Body of pancreas (tissue), 4 donors: ENCODE data around the gene PDE3A. TPM values are rescaled to one million over a fixed set of nuclear protein-coding genes. Genes with fewer than 3 reads are reported as not detected.

Source experiments
- ATAC-seq: fragments of 150-250 bp; one replicate; pipeline ENCODE4 v1.9.1; 2016
- DNase-seq, 4 donors: peaks; one replicate each; pipeline ENCODE4 v3.0.0-alpha.2; 2019
- H3K27ac ChIP-seq, 4 donors: fragments of 200-600 bp; sonication (generic); 1 replicate in 3 of 4; 2 replicates in 1 of 4; pipeline versions ENCODE4 v1.5.1 to v1.6.1; 2016 to 2019; ENCODE audit warnings: mild to moderate bottlenecking in 1 of 4, mixed read lengths in 1 of 4, moderate library complexity in 1 of 4
- H3K27me3 ChIP-seq, 2 donors: fragments of 200-600 bp; sonication (generic); one replicate each; pipeline ENCODE4 v1.6.0; 2016; ENCODE audit warnings: mild to moderate bottlenecking in 1 of 2
- H3K36me3 ChIP-seq, 2 donors: fragments of 200-600 bp; sonication (generic); replicated peaks in 1 of 2; 2 replicates each; pipeline ENCODE4 v1.5.1; 2016; ENCODE audit warnings: low read depth in 2 of 2; ENCODE audit not compliant: insufficient read depth in 1 of 2
- H3K4me1 ChIP-seq: fragments of 200-600 bp; sonication (generic); one replicate; pipeline ENCODE4 v1.6.0; 2016
- H3K4me3 ChIP-seq, 2 donors: fragments of 200-600 bp; sonication (generic); 1 replicate in 1 of 2; 2 replicates in 1 of 2; pipeline ENCODE4 v1.5.1; 2016 to 2019
- H3K9me3 ChIP-seq, 3 donors: fragments of 200-600 bp; sonication (generic); 1 replicate in 2 of 3; 2 replicates in 1 of 3; pipeline ENCODE4 v1.5.1; 2016
- POLR2A ChIP-seq, 3 donors: fragments of 450-650 bp; IDR thresholded peaks; one replicate each; pipeline ENCODE4 v1.6.1; 2016; ENCODE audit warnings: antibody characterized with exemption in 3 of 3, mild to moderate bottlenecking in 2 of 3
- WGBS, 2 donors: methylation state at CpG; one replicate each; pipeline ENCODE4 v1.1.5; 2017; 5-methylcytosine and 5-hydroxymethylcytosine counted together
- intact Hi-C: fragments of 100-400 bp; cut with DNase I; formaldehyde crosslinking; loops from one replicate; pipeline ENCODE4 v1.15.1; 2023
- total RNA-seq, 2 donors: library from RNA; depleted of rRNA; stranded (reverse); fragments of >200 nt; gene quantifications; one replicate each; pipeline ENCODE4 v1.1.0, GENCODE V29; 2016
- TF ChIP-seq, protein P1 (sequence below), 7 experiments: fragments of 450-650 bp in 4 of 7; fragments of 200-600 bp in 3 of 7; sonication (generic) in 3 of 7; IDR thresholded peaks; one replicate each; pipeline ENCODE4 v1.5.1; 2016 to 2019; ENCODE audit warnings: antibody characterized with exemption in 7 of 7

PDE3A gene
- total RNA-seq, 2 donors from 2014 or later: 20.5 to 28.3 TPM

- Histone ChIP-seq H3K9me3 (no peaks in the 10 kb centered on the region), H3K27ac (no peak overlapping the region), H3K4me1 (no peaks in the 10 kb centered on the region), H3K4me3 (no peak overlapping the region), H3K36me3 (no peaks in the 10 kb centered on the region), H3K27me3 (no peaks in the 10 kb centered on the region)
- no peak for DNase-seq
- intact Hi-C loops: no loop called here
- no peak for ATAC-seq
- WGBS, 2 donors: 57% methylated on average over 2 of the region's 2 CpGs
- TF ChIP-seq POLR2A (IDR thresholded peaks at IDR 0.05): no peak
- TF ChIP-seq, protein P1, sequence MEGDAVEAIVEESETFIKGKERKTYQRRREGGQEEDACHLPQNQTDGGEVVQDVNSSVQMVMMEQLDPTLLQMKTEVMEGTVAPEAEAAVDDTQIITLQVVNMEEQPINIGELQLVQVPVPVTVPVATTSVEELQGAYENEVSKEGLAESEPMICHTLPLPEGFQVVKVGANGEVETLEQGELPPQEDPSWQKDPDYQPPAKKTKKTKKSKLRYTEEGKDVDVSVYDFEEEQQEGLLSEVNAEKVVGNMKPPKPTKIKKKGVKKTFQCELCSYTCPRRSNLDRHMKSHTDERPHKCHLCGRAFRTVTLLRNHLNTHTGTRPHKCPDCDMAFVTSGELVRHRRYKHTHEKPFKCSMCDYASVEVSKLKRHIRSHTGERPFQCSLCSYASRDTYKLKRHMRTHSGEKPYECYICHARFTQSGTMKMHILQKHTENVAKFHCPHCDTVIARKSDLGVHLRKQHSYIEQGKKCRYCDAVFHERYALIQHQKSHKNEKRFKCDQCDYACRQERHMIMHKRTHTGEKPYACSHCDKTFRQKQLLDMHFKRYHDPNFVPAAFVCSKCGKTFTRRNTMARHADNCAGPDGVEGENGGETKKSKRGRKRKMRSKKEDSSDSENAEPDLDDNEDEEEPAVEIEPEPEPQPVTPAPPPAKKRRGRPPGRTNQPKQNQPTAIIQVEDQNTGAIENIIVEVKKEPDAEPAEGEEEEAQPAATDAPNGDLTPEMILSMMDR (IDR thresholded peaks at IDR 0.05): no peak
These were observed 114.2 kb downstream of the PDE3A start for GRCh38 chr12:20482491-20483054.

- H3K36me3 ChIP-seq: no peaks in the 10 kb centered on the region
- H3K9me3 ChIP-seq: no peaks in the 10 kb centered on the region
- H3K4me3 ChIP-seq: no peak overlapping the region
- no peaks in the 10 kb centered on the region for H3K4me1 ChIP-seq
- ATAC-seq (no peak), DNase-seq (no peak)
- TF ChIP-seq, protein P1 (IDR thresholded peaks at IDR 0.05): no peak
- TF ChIP-seq POLR2A (IDR thresholded peaks at IDR 0.05): no peak
- intact Hi-C loops: no loop called here
- no peaks in the 10 kb centered on the region for H3K27me3 ChIP-seq
- WGBS, 2 donors: 56 to 58% methylated on average over 1 of the region's 1 CpG
- no peak overlapping the region for H3K27ac ChIP-seq
These were observed 115.4 kb downstream of the PDE3A start for GRCh38 chr12:20483776-20484175.

DNA sequence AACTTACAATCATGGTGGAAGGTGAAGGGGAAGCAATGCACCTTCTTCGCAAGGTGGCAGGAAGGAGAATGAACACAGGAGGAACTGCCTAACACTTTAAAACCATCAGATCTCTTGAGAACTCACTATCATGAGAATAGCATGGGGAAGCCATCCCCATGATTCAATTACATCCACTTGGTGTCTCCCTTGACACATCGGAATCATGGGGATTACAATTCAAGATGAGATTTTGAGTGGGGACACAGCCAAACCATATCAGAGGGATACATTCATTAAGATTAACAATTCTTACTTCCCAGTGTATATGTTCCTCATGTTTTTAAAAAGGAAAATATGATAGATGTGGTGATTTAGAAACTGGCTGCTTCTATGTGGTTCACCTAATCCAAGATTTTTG is 117.9 kb downstream of the PDE3A start:
- Histone ChIP-seq H3K4me3 (no peak overlapping the region), H3K36me3 (no peaks in the 10 kb centered on the region), H3K9me3 (no peaks in the 10 kb centered on the region), H3K4me1 (no peaks in the 10 kb centered on the region), H3K27me3 (no peaks in the 10 kb centered on the region), H3K27ac (peak overlapping the region in 1 of 4 donors; percentile 16)
- 87 to 92% methylated on average over 2 of the region's 2 CpGs for WGBS, 2 donors
- TF ChIP-seq, protein P1 (IDR thresholded peaks at IDR 0.05): no peak
- no peak for TF ChIP-seq POLR2A (IDR thresholded peaks at IDR 0.05)
- no peak for ATAC-seq
- DNase-seq: no peak
- intact Hi-C loops: no loop called here

DNA sequence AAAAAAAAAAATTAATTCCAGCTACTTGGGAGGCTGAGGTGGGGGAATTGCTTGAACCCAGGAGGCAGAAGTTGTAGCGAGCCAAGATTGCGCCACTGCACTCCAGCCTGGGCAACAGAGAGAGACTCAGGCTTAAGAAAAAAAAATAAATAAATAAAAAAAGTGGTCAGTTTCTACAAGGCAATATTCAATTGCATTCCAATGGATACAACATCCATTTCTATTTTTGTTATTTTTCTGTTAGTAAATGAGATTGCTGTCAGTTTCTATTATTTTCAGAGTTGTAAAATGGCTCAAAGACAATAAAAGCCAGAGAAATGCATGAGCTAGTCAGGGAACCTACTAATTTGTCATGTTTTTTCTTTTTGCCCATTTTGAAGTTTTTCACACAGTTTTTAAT is 119.2 kb downstream of the PDE3A start:
- no peaks in the 10 kb centered on the region for H3K4me1 ChIP-seq
- H3K27ac ChIP-seq: no peak overlapping the region
- TF ChIP-seq POLR2A (IDR thresholded peaks at IDR 0.05): no peak
- TF ChIP-seq, protein P1 (IDR thresholded peaks at IDR 0.05): no peak
- DNase-seq: no peak
- H3K9me3 ChIP-seq: no peaks in the 10 kb centered on the region
- H3K36me3 ChIP-seq: no peaks in the 10 kb centered on the region
- intact Hi-C loops: no loop called here
- H3K27me3 ChIP-seq: no peaks in the 10 kb centered on the region
- 90% methylated on average over 2 of the region's 2 CpGs for WGBS, 2 donors
- H3K4me3 ChIP-seq: no peak overlapping the region
- no peak for ATAC-seq

DNA sequence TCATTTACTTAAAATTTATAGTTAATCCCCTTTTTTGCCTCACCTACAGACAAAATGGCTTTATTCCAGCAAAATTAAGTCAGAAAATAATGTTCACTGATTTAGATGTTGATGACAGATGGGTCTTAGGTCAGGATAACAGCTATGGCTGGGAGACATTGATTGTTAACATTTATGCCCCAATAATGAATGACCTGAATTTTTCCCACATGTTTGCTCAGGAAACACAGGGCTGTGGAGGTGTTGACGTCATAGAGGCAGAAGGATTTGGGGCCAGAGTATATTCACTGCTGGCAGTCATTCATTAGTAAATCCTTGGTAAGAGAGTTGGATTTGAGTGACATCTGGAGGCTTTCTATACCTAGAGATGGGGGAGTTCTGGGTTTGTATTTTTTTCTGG is 121.3 kb downstream of the PDE3A start:
- ATAC-seq (no peak), DNase-seq (no peak)
- Histone ChIP-seq H3K27me3 (no peaks in the 10 kb centered on the region), H3K4me1 (no peaks in the 10 kb centered on the region), H3K36me3 (no peaks in the 10 kb centered on the region), H3K9me3 (no peaks in the 10 kb centered on the region), H3K4me3 (no peak overlapping the region), H3K27ac (no peak overlapping the region)
- TF ChIP-seq, protein P1 (IDR thresholded peaks at IDR 0.05): no peak
- TF ChIP-seq POLR2A (IDR thresholded peaks at IDR 0.05): no peak
- intact Hi-C loops: no loop called here
- 20 to 33% methylated on average over 1 of the region's 1 CpG for WGBS, 2 donors
